BE2C (cell line): ENCODE data around the gene NANS.

Experiments used
- DNase-seq: peaks from one replicate; pipeline ENCODE4 v3.0.0-alpha.2; 2020
- H3K27me3 ChIP-seq: fragments of 250-450 bp; sonication (Bioruptor Pico); 2 replicates; pipeline ENCODE4 v1.5.1; 2020; ENCODE audit warnings: mild to moderate bottlenecking
- H3K36me3 ChIP-seq: fragments of 250-450 bp; sonication (Bioruptor Pico); 2 replicates; pipeline ENCODE4 v1.5.1; 2020; ENCODE audit warnings: mild to moderate bottlenecking
- H3K4me1 ChIP-seq: fragments of 250-450 bp; sonication (Bioruptor Pico); 2 replicates; pipeline ENCODE4 v1.5.1; 2020
- H3K4me3 ChIP-seq: 2 replicates; pipeline ENCODE4 v1.5.1; 2011; ENCODE audit warnings: low read depth, low read length
- H3K9me3 ChIP-seq: fragments of 250-450 bp; sonication (Bioruptor Pico); 2 replicates; pipeline ENCODE4 v1.5.1; 2020
- CTCF ChIP-seq: IDR thresholded peaks from 2 replicates; pipeline ENCODE4 v1.5.1; 2012; ENCODE audit warnings: mild to moderate bottlenecking, low read depth, low read length

Gene NANS

GRCh38 chr9:98057138-98057799 is 737 bp downstream of the NANS start:
- Histone ChIP-seq H3K9me3 (no peaks in the 10 kb centered on the region), H3K36me3 (peaks cover 14% of the 10 kb centered on the region), H3K27me3 (no peaks in the 10 kb centered on the region), H3K4me1 (no peaks in the 10 kb centered on the region), H3K4me3 (peak overlapping the region; percentile 96)
- DNase-seq = no peak
- no peak for TF ChIP-seq CTCF

DNA sequence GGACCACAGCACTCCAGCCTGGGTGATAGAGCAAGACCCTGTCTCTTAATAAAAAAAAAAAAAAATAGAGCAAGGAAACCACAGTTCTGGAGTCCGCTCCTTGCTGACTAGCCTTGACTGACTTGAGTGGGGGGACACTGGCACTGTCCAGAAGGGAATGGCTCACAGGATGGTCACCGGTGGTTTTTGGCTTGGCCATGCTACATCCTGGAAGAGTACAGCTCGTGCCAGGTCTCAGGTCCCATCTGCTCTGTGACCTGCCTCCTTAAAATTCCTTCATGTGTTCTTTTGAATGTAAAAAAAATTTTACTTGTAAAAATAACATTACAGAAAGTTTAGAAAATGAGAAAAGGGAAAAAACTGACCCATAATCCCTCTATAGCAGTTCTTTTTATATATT is 5.6 kb downstream of the NANS start:
- H3K4me1 ChIP-seq = no peaks in the 10 kb centered on the region
- H3K4me3 ChIP-seq = no peak overlapping the region
- DNase-seq = no peak
- H3K27me3 ChIP-seq = no peaks in the 10 kb centered on the region
- no peak for TF ChIP-seq CTCF
- peaks cover 35% of the 10 kb centered on the region for H3K36me3 ChIP-seq
- no peaks in the 10 kb centered on the region for H3K9me3 ChIP-seq

DNA sequence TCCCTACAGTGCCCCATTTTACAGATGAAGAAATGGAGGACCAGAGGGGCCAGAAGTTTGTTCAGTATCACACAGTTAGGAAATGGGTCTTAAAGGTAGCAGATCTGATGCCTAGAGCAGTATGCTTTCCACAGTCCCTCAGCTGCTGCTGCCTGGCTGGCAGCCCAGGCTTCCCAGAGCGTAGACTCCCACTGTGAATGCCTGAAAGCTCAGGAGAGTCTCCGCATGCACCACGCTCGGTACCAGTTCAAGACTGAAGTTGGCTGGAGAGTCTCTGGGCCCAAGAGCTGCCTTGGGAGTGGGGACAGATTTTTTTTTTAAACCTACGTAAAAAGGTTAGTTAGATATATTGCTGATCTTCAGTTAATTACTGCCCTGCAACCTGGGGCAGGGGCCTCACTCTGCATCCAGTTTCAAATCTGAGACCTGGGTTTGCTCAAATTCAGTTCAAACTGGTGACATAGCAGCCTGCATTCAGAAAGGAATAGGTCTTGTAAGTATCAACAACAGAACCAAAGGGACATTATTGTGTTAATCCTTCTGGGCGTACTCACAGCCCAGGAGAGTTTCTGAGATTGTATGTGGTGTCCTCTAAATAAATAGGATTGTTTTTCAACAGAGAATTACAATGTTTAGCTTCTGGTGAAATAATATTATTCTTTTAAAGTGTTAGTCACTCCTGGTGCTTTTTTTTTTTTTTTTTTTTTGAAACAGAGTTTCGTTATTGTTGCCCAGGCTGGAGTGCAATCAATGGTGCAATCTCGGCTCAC is 8.3 kb downstream of the NANS start:
- H3K27me3 ChIP-seq = no peaks in the 10 kb centered on the region
- H3K36me3 ChIP-seq = peaks cover 32% of the 10 kb centered on the region
- H3K4me3 ChIP-seq = no peak overlapping the region
- H3K9me3 ChIP-seq = no peaks in the 10 kb centered on the region
- H3K4me1 ChIP-seq = no peaks in the 10 kb centered on the region
- DNase-seq = no peak
- TF ChIP-seq CTCF = no peak

DNA sequence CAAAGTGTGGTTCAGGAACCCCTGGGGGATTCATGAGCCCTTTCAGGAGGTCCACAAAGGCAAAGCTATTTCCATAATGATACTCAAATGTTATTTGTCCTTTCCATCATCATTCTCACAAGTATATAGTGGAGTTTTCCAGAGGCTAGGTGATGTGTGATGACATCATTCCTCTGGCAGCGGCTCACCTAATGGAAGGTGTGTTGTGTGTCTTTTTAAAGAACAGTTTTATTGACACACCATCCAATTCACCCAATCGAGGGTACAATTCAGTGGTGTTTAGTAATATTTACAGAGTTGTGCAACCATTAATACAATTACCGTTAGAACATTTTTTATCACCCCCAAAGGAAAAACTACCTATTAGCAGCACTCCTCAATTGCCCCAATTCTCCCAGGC is 9.7 kb downstream of the NANS start:
- H3K36me3 ChIP-seq = peaks cover 25% of the 10 kb centered on the region
- H3K4me3 ChIP-seq = no peak overlapping the region
- DNase-seq = no peak
- H3K27me3 ChIP-seq = no peaks in the 10 kb centered on the region
- no peak for TF ChIP-seq CTCF
- H3K9me3 ChIP-seq = no peaks in the 10 kb centered on the region
- H3K4me1 ChIP-seq = no peaks in the 10 kb centered on the region

DNA sequence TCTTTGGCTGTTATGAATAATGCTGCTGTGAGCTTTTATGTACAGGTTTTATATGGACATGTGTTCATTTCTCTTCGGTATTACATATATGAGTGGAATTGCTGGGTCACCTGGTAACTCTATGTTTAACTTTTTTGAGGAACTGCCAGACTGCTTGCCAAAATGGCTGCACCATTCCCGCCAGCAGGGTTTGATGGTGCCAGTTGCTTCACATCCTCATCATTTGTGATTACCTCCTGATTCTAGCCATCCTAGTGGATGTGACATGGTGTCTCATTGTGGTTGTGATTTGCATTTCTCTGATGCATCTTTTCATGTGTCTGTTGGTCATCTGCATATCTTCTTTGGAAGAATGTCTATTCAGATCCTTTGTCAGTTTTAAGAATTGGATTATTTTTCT is 10.7 kb downstream of the NANS start:
- H3K9me3 ChIP-seq = no peaks in the 10 kb centered on the region
- no peak for DNase-seq
- H3K36me3 ChIP-seq = peaks cover 25% of the 10 kb centered on the region
- H3K27me3 ChIP-seq = no peaks in the 10 kb centered on the region
- no peaks in the 10 kb centered on the region for H3K4me1 ChIP-seq
- H3K4me3 ChIP-seq = no peak overlapping the region
- no peak for TF ChIP-seq CTCF

DNA sequence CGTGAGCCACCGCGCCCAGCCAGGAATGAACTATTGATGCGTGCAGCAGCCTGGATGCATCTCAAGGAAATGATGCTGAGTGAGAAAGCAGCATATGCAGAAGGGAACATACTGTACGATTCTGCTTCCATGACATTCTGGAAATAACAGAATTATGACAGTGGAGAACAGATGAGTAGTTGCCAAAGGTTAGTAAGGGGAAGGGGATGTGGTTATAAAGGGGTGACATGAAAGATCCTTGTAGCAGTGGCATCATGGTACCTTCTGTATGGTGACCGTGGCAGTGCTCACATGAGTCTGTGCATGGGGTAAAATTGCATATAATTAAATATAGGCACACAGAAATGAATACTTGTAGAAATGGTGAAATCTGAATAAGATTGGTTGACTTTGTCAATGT is 13.0 kb downstream of the NANS start:
- DNase-seq = no peak
- Histone ChIP-seq H3K27me3 (no peaks in the 10 kb centered on the region), H3K4me3 (no peak overlapping the region), H3K36me3 (peaks cover 8% of the 10 kb centered on the region), H3K9me3 (no peaks in the 10 kb centered on the region), H3K4me1 (no peaks in the 10 kb centered on the region)
- no peak for TF ChIP-seq CTCF
